SU-DHL-6 (cell line): Measurements from ENCODE around the gene PPME1.

Experiments
- CTCF ChIP-seq: fragments of 200-600 bp; sonication (generic); IDR thresholded peaks from one replicate; pipeline ENCODE4 v1.5.1; 2017; ENCODE audit warnings: antibody characterized with exemption, mild to moderate bottlenecking, low read length, moderate library complexity; ENCODE audit not compliant: insufficient read depth, poor library complexity, severe bottlenecking
- EZH2phosphoT487 ChIP-seq: fragments of 200-600 bp; sonication (generic), shearing (Covaris generic); conservative IDR thresholded peaks from 2 replicates; pipeline ENCODE4 v1.6.1; 2018; ENCODE audit warnings: mild to moderate bottlenecking, antibody characterized with exemption, low read length, moderate library complexity, mixed read lengths

DNA sequence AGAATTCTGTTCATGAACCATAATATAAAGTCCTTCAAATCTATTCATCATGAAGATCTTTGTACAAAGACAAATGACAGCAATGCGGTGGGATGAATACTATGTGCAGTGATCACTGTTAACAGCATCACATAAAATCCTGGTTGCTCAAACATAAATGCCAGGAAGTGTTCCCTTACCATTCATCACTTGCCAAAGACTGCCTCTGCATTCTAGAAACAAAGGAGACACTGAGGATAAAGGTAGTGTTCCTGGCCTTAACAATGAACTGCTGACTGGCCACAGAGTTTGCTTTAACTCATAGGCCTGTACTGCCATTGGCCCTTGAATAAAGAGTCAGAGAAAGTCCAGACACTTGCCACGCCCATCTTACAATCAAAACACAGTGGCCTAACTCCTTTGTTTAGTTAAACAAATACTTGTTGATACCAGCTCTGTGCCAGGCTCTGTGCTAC, 29.8 kb upstream of the PPME1 start:
- TF ChIP-seq CTCF (no peak), EZH2phosphoT487 (no peak)
